ENCODE measurements around the gene AHCY. TPM values are rescaled to one million over a fixed set of nuclear protein-coding genes. Genes with fewer than 3 reads are reported as not detected.
"Not testable (repeated sequence)": the region's sequence is repeated elsewhere in the genome, so short reads cannot be mapped to it uniquely, and the experiment has no call there.

Gene AHCY
- total RNA-seq, 1 donor from 2014 or later: 199 TPM

DNA sequence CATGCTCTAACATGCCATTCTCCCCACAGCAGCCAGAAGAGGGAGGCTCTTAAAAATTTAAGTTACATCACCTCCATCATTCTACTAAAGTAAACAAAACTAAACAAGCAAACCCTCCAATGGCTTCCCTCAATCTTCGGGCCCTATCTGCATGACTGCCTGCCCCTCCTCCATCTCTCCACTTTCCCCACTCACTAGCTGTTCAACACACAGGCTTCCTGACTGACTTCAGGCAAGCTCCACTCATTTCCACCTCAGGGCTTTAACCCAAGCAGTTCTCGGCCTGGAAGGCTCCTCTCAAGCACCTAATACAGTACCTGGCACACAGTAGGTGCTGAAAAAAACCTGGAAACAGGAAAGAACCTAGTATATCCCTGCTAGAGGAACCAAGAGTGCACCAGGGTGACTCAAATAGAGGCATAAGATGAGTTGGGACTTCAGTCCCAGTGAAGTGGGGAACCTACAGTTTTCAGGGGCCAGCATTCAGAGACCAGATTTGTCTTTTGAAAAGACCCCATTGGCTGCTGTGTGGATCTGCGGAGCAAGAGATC lies 2.8 kb downstream of the AHCY start:
- no peak overlapping the region for H3K4me3 ChIP-seq (ENCODE audit: low read depth, low read length)
- H3K36me3 ChIP-seq (ENCODE audit: control insufficient read depth, insufficient read depth, low read length): no peaks in the 10 kb centered on the region
- DNase-seq (ENCODE audit: low read depth): no peak
- no peaks in the 10 kb centered on the region for H3K27me3 ChIP-seq (ENCODE audit: control insufficient read depth, insufficient read depth, low read length)
- TF ChIP-seq, protein P1, sequence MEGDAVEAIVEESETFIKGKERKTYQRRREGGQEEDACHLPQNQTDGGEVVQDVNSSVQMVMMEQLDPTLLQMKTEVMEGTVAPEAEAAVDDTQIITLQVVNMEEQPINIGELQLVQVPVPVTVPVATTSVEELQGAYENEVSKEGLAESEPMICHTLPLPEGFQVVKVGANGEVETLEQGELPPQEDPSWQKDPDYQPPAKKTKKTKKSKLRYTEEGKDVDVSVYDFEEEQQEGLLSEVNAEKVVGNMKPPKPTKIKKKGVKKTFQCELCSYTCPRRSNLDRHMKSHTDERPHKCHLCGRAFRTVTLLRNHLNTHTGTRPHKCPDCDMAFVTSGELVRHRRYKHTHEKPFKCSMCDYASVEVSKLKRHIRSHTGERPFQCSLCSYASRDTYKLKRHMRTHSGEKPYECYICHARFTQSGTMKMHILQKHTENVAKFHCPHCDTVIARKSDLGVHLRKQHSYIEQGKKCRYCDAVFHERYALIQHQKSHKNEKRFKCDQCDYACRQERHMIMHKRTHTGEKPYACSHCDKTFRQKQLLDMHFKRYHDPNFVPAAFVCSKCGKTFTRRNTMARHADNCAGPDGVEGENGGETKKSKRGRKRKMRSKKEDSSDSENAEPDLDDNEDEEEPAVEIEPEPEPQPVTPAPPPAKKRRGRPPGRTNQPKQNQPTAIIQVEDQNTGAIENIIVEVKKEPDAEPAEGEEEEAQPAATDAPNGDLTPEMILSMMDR (IDR thresholded peaks at IDR 0.05; ENCODE audit: insufficient read depth, low read length, poor library complexity, severe bottlenecking): no peak

DNA sequence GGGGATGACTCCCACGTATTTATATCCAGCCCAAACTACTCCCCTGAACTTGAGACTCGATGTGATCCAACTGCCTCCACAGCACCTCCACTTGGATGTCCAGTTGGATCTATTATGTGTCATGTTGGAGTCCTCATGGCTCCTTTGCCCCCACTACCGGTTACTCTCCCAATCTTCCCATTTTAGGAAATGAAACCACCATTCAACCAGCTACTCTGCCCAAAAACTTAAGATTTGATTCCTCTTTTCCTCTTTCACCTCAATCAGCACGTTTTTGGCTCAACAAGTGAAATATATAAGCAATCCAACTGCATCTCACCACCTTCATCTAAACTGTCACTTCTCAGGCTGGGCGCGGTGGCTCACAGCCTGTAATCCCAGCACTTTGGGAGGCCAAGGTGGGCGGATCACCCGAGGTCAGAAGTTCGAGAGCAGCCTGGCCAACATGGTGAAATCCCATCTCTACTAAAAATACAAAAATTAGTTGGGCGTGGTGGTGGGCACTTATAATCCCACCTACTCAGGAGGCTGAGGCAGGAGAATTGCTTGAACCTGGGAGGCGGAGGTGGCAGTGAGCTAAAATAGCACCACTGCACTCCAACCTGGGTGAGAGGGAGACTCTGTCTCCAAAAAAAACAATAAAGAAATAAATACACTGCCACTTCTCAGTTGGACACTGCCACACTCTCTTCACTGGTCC lies 3.4 kb downstream of the AHCY start:
- DNase-seq (ENCODE audit: low read depth): no peak
- TF ChIP-seq, protein P1 (IDR thresholded peaks at IDR 0.05; ENCODE audit: insufficient read depth, low read length, poor library complexity, severe bottlenecking): no peak
- Histone ChIP-seq H3K36me3 (ENCODE audit: control insufficient read depth, insufficient read depth, low read length) (no peaks in the 10 kb centered on the region), H3K27me3 (ENCODE audit: control insufficient read depth, insufficient read depth, low read length) (no peaks in the 10 kb centered on the region), H3K4me3 (ENCODE audit: low read depth, low read length) (no peak overlapping the region)

DNA sequence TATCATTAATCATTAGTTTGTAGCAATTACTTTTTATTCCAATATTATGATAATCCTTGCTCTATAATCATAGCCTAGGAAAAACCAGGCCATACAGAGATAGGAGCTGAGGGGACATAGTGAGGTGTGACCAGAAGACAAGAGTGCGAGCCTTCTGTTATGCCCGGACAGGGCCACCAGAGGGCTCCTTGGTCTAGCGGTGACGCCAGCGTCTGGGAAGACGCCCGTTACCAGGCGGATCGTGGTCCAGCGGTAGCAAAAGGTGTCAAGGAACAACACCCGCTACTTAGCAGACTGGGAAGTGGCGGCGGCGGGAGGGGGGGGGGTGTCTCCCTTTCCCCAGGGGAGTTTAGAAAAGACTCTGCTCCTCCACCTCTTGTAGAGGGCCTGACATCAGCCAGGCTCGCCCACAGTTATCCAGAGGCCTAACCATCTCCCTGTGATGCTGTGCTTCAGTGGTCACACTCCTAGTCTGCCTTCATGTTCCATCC lies 4.8 kb downstream of the AHCY start:
- not testable (repeated sequence) for H3K27me3 ChIP-seq (ENCODE audit: control insufficient read depth, insufficient read depth, low read length); H3K4me3 ChIP-seq (ENCODE audit: low read depth, low read length); H3K36me3 ChIP-seq (ENCODE audit: control insufficient read depth, insufficient read depth, low read length); DNase-seq (ENCODE audit: low read depth)
- TF ChIP-seq, protein P1 (IDR thresholded peaks at IDR 0.05; ENCODE audit: insufficient read depth, low read length, poor library complexity, severe bottlenecking): peak; percentile 6

DNA sequence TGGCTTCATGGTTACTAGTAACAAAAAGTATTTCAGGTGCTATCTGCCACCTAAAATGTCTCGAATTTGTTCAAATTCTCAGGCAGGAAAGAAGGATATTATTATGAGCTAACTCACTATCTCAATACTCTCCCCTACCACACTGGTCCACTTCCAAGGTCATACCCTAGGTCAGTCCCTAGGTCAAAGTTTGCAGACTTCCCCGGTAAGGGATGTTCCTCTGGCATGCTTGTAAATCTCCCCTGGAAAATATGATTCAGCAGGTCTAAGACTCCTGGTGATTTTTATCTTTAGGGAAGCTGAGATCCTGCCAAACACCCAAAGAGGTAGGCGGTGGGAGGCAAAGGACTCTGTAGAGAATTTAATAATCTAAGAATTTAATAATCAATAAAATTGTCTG lies 6.7 kb downstream of the AHCY start:
- DNase-seq (ENCODE audit: low read depth): no peak
- H3K4me3 ChIP-seq (ENCODE audit: low read depth, low read length): no peak overlapping the region
- TF ChIP-seq, protein P1 (IDR thresholded peaks at IDR 0.05; ENCODE audit: insufficient read depth, low read length, poor library complexity, severe bottlenecking): no peak
- no peaks in the 10 kb centered on the region for H3K36me3 ChIP-seq (ENCODE audit: control insufficient read depth, insufficient read depth, low read length)
- no peaks in the 10 kb centered on the region for H3K27me3 ChIP-seq (ENCODE audit: control insufficient read depth, insufficient read depth, low read length)

DNA sequence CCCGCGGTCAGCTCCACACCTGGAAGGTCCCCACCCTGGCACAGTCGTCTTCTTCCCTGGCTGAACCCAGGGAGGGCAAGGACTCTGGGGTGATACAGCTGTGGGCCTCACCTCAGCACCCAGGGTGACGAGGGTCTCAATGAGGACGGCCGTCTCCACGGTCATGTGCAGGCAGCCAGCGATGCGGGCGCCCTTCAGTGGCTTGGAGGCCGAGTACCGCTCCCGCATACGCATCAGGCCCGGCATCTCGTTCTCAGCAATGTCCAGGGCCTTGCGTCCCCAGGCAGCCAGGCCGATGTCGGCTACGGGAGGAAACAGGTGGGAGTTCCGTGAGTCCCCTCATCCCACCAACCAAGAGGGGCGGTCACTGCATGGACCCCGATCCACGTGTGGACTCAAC lies 7.9 kb downstream of the AHCY start:
- no peaks in the 10 kb centered on the region for H3K36me3 ChIP-seq (ENCODE audit: control insufficient read depth, insufficient read depth, low read length)
- no peak for DNase-seq (ENCODE audit: low read depth)
- no peaks in the 10 kb centered on the region for H3K27me3 ChIP-seq (ENCODE audit: control insufficient read depth, insufficient read depth, low read length)
- TF ChIP-seq, protein P1 (IDR thresholded peaks at IDR 0.05; ENCODE audit: insufficient read depth, low read length, poor library complexity, severe bottlenecking): no peak
- no peak overlapping the region for H3K4me3 ChIP-seq (ENCODE audit: low read depth, low read length)

Measured in kidney epithelial cell (primary cell).